Ishikawa (cell line): Measurements from ENCODE around the gene CALCOCO2.

Experiments used
- CEBPB ChIP-seq: IDR thresholded peaks from 2 replicates; pipeline ENCODE4 v1.6.1; 2012
- CREB1 ChIP-seq: IDR thresholded peaks from 2 replicates; pipeline ENCODE4 v1.6.1; 2012; ENCODE audit warnings: low read depth
- EGR1 ChIP-seq: IDR thresholded peaks from 2 replicates; pipeline ENCODE4 v1.6.1; 2012
- EP300 ChIP-seq: IDR thresholded peaks from 2 replicates; pipeline ENCODE4 v1.6.1; 2012; ENCODE audit warnings: borderline replicate concordance
- FOXM1 ChIP-seq: IDR thresholded peaks from 2 replicates; pipeline ENCODE4 v1.6.1; 2012; ENCODE audit warnings: low read depth, borderline replicate concordance
- MAX ChIP-seq: IDR thresholded peaks from 2 replicates; pipeline ENCODE4 v1.6.1; 2012
- RAD21 ChIP-seq: IDR thresholded peaks from 2 replicates; pipeline ENCODE4 v1.6.1; 2012; ENCODE audit warnings: low read depth
- TAF1 ChIP-seq: IDR thresholded peaks from 2 replicates; pipeline ENCODE4 v1.6.1; 2012; ENCODE audit warnings: low read depth, mild to moderate bottlenecking
- TCF12 ChIP-seq: IDR thresholded peaks from 2 replicates; pipeline ENCODE4 v1.6.1; 2012; ENCODE audit warnings: low read depth
- TEAD4 ChIP-seq: IDR thresholded peaks from 2 replicates; pipeline ENCODE4 v1.6.1; 2012
- YY1 ChIP-seq: IDR thresholded peaks from 2 replicates; pipeline ENCODE4 v1.6.1; 2012; ENCODE audit warnings: low read depth
- TF ChIP-seq, protein P1 (sequence below): IDR thresholded peaks from 2 replicates; pipeline ENCODE4 v1.6.1; 2012; ENCODE audit warnings: low read depth, mild to moderate bottlenecking

GRCh38 chr17:48854774-48855476 is 24.1 kb downstream of the CALCOCO2 start:
- no peak for TF ChIP-seq TCF12
- TF ChIP-seq EP300: no peak
- TF ChIP-seq RAD21: no peak
- TF ChIP-seq TEAD4: no peak
- TF ChIP-seq YY1: no peak
- TF ChIP-seq CREB1: no peak
- no peak for TF ChIP-seq TAF1
- TF ChIP-seq MAX: no peak
- no peak for TF ChIP-seq CEBPB
- TF ChIP-seq, protein P1, sequence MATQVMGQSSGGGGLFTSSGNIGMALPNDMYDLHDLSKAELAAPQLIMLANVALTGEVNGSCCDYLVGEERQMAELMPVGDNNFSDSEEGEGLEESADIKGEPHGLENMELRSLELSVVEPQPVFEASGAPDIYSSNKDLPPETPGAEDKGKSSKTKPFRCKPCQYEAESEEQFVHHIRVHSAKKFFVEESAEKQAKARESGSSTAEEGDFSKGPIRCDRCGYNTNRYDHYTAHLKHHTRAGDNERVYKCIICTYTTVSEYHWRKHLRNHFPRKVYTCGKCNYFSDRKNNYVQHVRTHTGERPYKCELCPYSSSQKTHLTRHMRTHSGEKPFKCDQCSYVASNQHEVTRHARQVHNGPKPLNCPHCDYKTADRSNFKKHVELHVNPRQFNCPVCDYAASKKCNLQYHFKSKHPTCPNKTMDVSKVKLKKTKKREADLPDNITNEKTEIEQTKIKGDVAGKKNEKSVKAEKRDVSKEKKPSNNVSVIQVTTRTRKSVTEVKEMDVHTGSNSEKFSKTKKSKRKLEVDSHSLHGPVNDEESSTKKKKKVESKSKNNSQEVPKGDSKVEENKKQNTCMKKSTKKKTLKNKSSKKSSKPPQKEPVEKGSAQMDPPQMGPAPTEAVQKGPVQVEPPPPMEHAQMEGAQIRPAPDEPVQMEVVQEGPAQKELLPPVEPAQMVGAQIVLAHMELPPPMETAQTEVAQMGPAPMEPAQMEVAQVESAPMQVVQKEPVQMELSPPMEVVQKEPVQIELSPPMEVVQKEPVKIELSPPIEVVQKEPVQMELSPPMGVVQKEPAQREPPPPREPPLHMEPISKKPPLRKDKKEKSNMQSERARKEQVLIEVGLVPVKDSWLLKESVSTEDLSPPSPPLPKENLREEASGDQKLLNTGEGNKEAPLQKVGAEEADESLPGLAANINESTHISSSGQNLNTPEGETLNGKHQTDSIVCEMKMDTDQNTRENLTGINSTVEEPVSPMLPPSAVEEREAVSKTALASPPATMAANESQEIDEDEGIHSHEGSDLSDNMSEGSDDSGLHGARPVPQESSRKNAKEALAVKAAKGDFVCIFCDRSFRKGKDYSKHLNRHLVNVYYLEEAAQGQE: no peak
- TF ChIP-seq EGR1: no peak
- no peak for TF ChIP-seq FOXM1
